Endothelial cell (in vitro differentiated cells): ENCODE results near the gene PEX10. TPM values are rescaled to one million over a fixed set of nuclear protein-coding genes. Genes with fewer than 3 reads are reported as not detected.

ENCODE experiments used
- DNase-seq: peaks from one replicate; pipeline ENCODE4 v3.0.0; 2021; ENCODE audit warnings: low spot score
- H3K27ac Mint-ChIP-seq: one replicate; pipeline ENCODE4 v1.8.0; 2021; ENCODE audit warnings: mixed read lengths, inconsistent platforms; ENCODE audit not compliant: unreplicated experiment
- H3K27me3 Mint-ChIP-seq: one replicate; pipeline ENCODE4 v1.8.0; 2021; ENCODE audit warnings: mild to moderate bottlenecking, moderate library complexity, mixed read lengths, inconsistent platforms; ENCODE audit not compliant: unreplicated experiment
- H3K36me3 Mint-ChIP-seq: one replicate; pipeline ENCODE4 v1.8.0; 2021; ENCODE audit warnings: mild to moderate bottlenecking, low read depth, mixed read lengths, inconsistent platforms; ENCODE audit not compliant: unreplicated experiment
- H3K4me1 Mint-ChIP-seq: one replicate; pipeline ENCODE4 v1.8.0; 2021; ENCODE audit warnings: mild to moderate bottlenecking, mixed read lengths, inconsistent platforms; ENCODE audit not compliant: unreplicated experiment
- H3K4me3 Mint-ChIP-seq: one replicate; pipeline ENCODE4 v1.8.0; 2021; ENCODE audit warnings: mild to moderate bottlenecking, mixed read lengths, inconsistent platforms; ENCODE audit not compliant: unreplicated experiment
- H3K9me3 Mint-ChIP-seq: one replicate; pipeline ENCODE4 v1.8.0; 2021; ENCODE audit warnings: mixed read lengths, inconsistent platforms; ENCODE audit not compliant: unreplicated experiment
- CTCF ChIP-seq: fragments of 200-600 bp; sonication (generic); IDR thresholded peaks from one replicate; pipeline ENCODE4 v1.5.0; 2021; ENCODE audit warnings: antibody characterized with exemption; ENCODE audit not compliant: unreplicated experiment
- total RNA-seq: library from RNA; stranded (reverse); fragmentation: NEBNext Ultra II Directional; extraction: Animal tissue kit (Norgen Biotek cat#: 25700); gene quantifications from one replicate; pipeline ENCODE4 v1.2.1, GENCODE V29; 2021; ENCODE audit not compliant: unreplicated experiment

PEX10 gene
- total RNA-seq, 1 donor from 2014 or later: 25.4 TPM

GRCh38 chr1:2373551-2374251 lies 38.7 kb downstream of the PEX10 start:
- no peak for TF ChIP-seq CTCF
- H3K4me1 Mint-ChIP-seq: no peaks in the 10 kb centered on the region
- no peaks in the 10 kb centered on the region for H3K36me3 Mint-ChIP-seq
- H3K9me3 Mint-ChIP-seq: no peaks in the 10 kb centered on the region
- no peak overlapping the region for H3K27ac Mint-ChIP-seq
- no peak for DNase-seq
- peaks cover 2% of the 10 kb centered on the region for H3K27me3 Mint-ChIP-seq
- no peak overlapping the region for H3K4me3 Mint-ChIP-seq

GRCh38 chr1:2372551-2373490 lies 39.5 kb downstream of the PEX10 start:
- H3K4me3 Mint-ChIP-seq: no peak overlapping the region
- H3K27me3 Mint-ChIP-seq: peaks cover 2% of the 10 kb centered on the region
- DNase-seq: no peak
- H3K27ac Mint-ChIP-seq: no peak overlapping the region
- TF ChIP-seq CTCF: no peak
- no peaks in the 10 kb centered on the region for H3K4me1 Mint-ChIP-seq
- peaks cover 3% of the 10 kb centered on the region for H3K36me3 Mint-ChIP-seq
- no peaks in the 10 kb centered on the region for H3K9me3 Mint-ChIP-seq

GRCh38 chr1:2368053-2368744 lies 44.2 kb downstream of the PEX10 start:
- H3K27me3 Mint-ChIP-seq: peaks cover 1% of the 10 kb centered on the region
- no peaks in the 10 kb centered on the region for H3K4me1 Mint-ChIP-seq
- peak overlapping the region; percentile 23 for H3K27ac Mint-ChIP-seq

DNA sequence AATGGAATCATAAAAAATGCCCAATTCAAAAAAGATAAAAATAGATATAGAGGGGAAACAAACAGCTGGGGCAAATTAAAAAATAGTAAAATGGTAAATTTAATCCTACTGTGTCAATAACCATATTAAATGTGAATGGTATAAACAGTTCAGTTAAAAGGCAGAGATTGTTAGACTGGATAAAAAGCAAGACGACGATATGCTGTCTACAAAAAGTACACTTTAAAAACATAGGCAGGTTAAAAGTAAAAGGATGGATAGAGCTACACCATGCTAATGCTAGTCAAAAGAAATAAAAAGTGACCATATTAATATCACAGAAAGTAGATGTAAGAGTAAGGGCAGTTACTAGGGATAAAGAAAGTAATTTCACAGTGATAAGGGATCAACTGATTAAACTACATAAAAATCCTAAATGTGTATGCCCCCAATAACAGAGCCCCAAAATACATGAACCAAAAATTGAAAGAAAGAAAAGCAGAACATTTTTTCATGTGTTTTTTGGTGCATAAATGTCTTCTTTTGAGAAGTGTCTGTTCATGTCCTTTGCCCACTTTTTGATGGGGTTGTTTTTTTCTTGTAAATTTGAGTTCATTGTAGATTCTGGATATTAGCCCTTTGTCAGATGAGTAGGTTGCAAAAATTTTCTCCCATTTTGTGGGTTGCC lies 48.4 kb downstream of the PEX10 start:
- Mint-ChIP-seq H3K27ac (no peak overlapping the region), H3K9me3 (peaks cover 3% of the 10 kb centered on the region)
- no peak for DNase-seq

More at GRCh38 chr1:2368053-2368744, 44.2 kb downstream of the PEX10 start:
- no peak overlapping the region for H3K4me3 Mint-ChIP-seq
- DNase-seq: no peak
- H3K36me3 Mint-ChIP-seq: peaks cover 7% of the 10 kb centered on the region
- no peak for TF ChIP-seq CTCF
- H3K9me3 Mint-ChIP-seq: no peaks in the 10 kb centered on the region

More for the DNA sequence above, 48.4 kb downstream of the PEX10 start:
- H3K4me3 Mint-ChIP-seq: no peak overlapping the region
- H3K27me3 Mint-ChIP-seq: peaks cover 1% of the 10 kb centered on the region
- H3K36me3 Mint-ChIP-seq: peaks cover 7% of the 10 kb centered on the region
- TF ChIP-seq CTCF: no peak
- H3K4me1 Mint-ChIP-seq: no peaks in the 10 kb centered on the region
